Osteocyte (in vitro differentiated cells): ENCODE results near the gene ZNF169. TPM values are rescaled to one million over a fixed set of nuclear protein-coding genes. Genes with fewer than 3 reads are reported as not detected.
"Not testable (repeated sequence)": the region's sequence is repeated elsewhere in the genome, so short reads cannot be mapped to it uniquely, and the experiment has no call there.

Experiments used
- DNase-seq: peaks from one replicate; pipeline ENCODE4 v3.0.0; 2021; ENCODE audit warnings: mixed read lengths; ENCODE audit not compliant: unreplicated experiment; ENCODE audit errors: extremely low spot score
- H3K27ac Mint-ChIP-seq: one replicate; pipeline ENCODE4 v1.8.0; 2021; ENCODE audit warnings: mild to moderate bottlenecking, mixed read lengths; ENCODE audit not compliant: unreplicated experiment
- H3K27me3 Mint-ChIP-seq: one replicate; pipeline ENCODE4 v1.8.0; 2021; ENCODE audit warnings: mixed read lengths; ENCODE audit not compliant: unreplicated experiment
- H3K36me3 Mint-ChIP-seq: one replicate; pipeline ENCODE4 v1.8.0; 2021; ENCODE audit warnings: mixed read lengths; ENCODE audit not compliant: unreplicated experiment
- H3K4me1 Mint-ChIP-seq: one replicate; pipeline ENCODE4 v1.8.0; 2021; ENCODE audit warnings: mixed read lengths; ENCODE audit not compliant: unreplicated experiment
- H3K4me3 Mint-ChIP-seq: one replicate; pipeline ENCODE4 v1.8.0; 2021; ENCODE audit warnings: mild to moderate bottlenecking, moderate library complexity, mixed read lengths; ENCODE audit not compliant: unreplicated experiment
- H3K9me3 Mint-ChIP-seq: one replicate; pipeline ENCODE4 v1.8.0; 2021; ENCODE audit warnings: mixed read lengths; ENCODE audit not compliant: unreplicated experiment
- total RNA-seq: library from RNA; stranded (reverse); gene quantifications from 2 replicates; pipeline ENCODE4 v1.2.1, GENCODE V29; 2021
- TF ChIP-seq, protein P1 (sequence below): fragments of 200-600 bp; sonication (generic); IDR thresholded peaks from 2 replicates; pipeline ENCODE4 v1.5.0; 2021; ENCODE audit warnings: antibody characterized with exemption, mild to moderate bottlenecking, moderate library complexity

Gene ZNF169
- total RNA-seq, 1 donor from 2014 or later = 4.7 TPM

DNA sequence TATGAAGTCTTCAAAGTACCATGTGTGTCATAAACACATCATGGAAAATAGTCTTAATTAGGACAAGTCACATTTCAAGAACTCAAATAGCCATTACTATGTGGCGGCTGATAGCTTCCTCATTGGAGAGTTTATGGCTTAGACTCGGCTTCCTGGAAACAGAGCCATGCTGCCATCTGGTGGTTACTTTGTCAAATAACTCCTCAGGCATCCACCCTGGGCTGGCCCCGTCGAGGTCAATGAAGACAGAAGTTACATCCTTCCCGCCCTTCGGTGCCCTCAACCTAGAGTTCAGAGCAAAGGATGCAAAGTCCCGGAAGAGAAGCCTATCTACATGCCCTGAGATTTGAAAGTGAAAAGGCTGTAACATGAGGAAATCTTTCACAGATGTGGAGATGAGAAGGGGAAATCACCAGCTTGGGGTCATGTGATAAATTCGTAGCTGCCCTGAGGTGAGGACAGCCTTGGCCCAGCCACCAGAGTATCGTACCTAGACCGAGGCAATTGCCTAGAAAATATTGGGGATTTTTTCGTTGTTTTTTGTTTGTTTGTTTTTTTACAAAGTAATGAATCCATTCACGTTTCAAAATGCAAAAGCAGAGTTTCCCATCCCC lies 45.5 kb upstream of the ZNF169 start:
- peaks cover 9% of the 10 kb centered on the region for H3K27me3 Mint-ChIP-seq
- no peak overlapping the region for H3K27ac Mint-ChIP-seq
- H3K9me3 Mint-ChIP-seq = peaks cover 4% of the 10 kb centered on the region
- TF ChIP-seq, protein P1, sequence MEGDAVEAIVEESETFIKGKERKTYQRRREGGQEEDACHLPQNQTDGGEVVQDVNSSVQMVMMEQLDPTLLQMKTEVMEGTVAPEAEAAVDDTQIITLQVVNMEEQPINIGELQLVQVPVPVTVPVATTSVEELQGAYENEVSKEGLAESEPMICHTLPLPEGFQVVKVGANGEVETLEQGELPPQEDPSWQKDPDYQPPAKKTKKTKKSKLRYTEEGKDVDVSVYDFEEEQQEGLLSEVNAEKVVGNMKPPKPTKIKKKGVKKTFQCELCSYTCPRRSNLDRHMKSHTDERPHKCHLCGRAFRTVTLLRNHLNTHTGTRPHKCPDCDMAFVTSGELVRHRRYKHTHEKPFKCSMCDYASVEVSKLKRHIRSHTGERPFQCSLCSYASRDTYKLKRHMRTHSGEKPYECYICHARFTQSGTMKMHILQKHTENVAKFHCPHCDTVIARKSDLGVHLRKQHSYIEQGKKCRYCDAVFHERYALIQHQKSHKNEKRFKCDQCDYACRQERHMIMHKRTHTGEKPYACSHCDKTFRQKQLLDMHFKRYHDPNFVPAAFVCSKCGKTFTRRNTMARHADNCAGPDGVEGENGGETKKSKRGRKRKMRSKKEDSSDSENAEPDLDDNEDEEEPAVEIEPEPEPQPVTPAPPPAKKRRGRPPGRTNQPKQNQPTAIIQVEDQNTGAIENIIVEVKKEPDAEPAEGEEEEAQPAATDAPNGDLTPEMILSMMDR = peak; percentile 86
- no peak overlapping the region for H3K4me3 Mint-ChIP-seq
- peaks cover 15% of the 10 kb centered on the region for H3K4me1 Mint-ChIP-seq
- DNase-seq = no peak
- H3K36me3 Mint-ChIP-seq = peaks cover 2% of the 10 kb centered on the region

DNA sequence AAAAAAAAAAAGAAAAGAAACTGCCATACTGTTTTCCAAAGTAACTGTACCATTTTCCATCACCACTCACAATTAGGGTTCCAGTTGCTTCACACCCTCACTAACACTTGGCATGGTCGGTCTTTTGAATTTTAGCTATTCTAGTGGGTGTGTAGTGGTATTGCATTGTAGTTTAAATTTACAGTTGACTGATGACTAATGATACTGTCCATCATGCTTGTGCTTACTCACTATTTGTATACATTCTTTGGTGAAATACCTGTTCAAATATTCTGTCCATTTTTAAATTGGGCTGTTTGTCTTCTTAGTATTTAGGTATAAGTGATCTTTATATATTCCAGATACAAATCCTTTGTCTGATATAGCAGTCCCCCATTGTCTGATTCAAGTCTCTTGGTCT lies 36.2 kb upstream of the ZNF169 start:
- Mint-ChIP-seq H3K4me3 (no peak overlapping the region), H3K36me3 (no peaks in the 10 kb centered on the region)
- TF ChIP-seq, protein P1 = no peak

DNA sequence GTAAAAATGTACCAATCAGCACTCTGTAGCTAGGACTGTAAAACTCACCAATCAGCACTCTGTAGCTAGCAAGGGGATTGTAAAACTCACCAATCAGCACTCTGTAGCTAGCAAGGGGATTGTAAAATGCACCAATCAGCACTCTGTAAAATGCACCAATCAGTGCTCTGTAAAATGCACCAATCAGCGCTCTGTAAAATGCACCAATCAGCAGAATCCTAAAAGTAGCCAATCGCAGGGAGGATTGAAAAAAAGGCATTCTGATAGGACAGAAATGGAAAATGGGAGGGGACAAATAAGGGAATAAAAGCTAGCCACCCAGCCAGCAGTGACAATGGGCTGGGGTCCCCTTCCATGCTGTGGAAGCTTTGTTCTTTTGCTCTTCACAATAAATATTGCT lies 33.7 kb upstream of the ZNF169 start:
- H3K27me3 Mint-ChIP-seq = peaks cover 47% of the 10 kb centered on the region
- H3K27ac Mint-ChIP-seq, H3K4me1 Mint-ChIP-seq, DNase-seq, H3K4me3 Mint-ChIP-seq, H3K36me3 Mint-ChIP-seq: not testable (repeated sequence)
- H3K9me3 Mint-ChIP-seq = peaks cover 16% of the 10 kb centered on the region

More for the DNA sequence above, 36.2 kb upstream of the ZNF169 start:
- peaks cover 8% of the 10 kb centered on the region for H3K4me1 Mint-ChIP-seq
- peaks cover 51% of the 10 kb centered on the region for H3K27me3 Mint-ChIP-seq
- no peak overlapping the region for H3K27ac Mint-ChIP-seq
- H3K9me3 Mint-ChIP-seq = peaks cover 10% of the 10 kb centered on the region
- DNase-seq = no peak

DNA sequence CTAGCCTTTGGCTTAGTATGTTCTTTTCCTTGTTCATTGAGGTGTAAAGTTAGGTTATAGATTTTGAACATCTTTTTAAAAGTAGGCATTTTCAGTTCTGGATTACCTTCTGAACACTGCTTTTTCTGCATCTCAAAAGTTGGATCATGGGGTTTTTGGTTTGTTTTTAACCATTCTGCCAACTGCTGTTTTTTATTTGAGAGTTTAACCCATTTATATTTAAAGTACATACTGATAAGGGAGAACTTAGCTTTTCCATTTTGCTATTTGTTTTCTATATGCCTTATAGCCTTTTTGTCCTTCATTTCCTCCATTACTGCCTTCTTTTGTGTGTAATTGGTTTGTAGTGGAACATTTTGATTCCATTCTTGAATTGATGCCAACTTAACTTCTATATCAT lies 30.5 kb upstream of the ZNF169 start:
- Mint-ChIP-seq H3K36me3 (no peaks in the 10 kb centered on the region), H3K9me3 (peaks cover 16% of the 10 kb centered on the region), H3K27ac (no peak overlapping the region), H3K4me3 (no peak overlapping the region), H3K27me3 (peaks cover 40% of the 10 kb centered on the region), H3K4me1 (peaks cover 6% of the 10 kb centered on the region)
- no peak for DNase-seq
- TF ChIP-seq, protein P1 = no peak

DNA sequence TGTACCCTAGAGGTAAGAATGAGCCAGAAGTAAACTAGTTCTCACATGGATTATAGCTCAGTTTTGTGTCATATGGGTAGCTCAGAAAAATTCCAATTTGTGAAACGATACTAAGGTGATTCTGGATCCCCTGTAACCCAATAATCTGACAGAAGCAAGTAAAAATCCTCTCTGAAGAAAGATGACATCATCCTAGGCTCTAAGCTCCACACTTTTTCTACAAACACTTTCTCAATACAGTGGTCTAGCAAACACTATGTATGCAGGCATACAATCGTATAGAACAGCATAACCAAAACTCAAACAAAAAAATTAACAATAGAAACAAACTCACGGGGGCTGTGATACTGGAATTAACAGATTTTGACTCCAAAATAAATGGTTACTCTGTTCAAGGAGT lies 26.7 kb upstream of the ZNF169 start:
- Mint-ChIP-seq H3K9me3 (peaks cover 16% of the 10 kb centered on the region), H3K36me3 (no peaks in the 10 kb centered on the region), H3K4me1 (no peaks in the 10 kb centered on the region), H3K4me3 (no peak overlapping the region), H3K27me3 (peaks cover 41% of the 10 kb centered on the region), H3K27ac (no peak overlapping the region)
- TF ChIP-seq, protein P1 = no peak
- no peak for DNase-seq

DNA sequence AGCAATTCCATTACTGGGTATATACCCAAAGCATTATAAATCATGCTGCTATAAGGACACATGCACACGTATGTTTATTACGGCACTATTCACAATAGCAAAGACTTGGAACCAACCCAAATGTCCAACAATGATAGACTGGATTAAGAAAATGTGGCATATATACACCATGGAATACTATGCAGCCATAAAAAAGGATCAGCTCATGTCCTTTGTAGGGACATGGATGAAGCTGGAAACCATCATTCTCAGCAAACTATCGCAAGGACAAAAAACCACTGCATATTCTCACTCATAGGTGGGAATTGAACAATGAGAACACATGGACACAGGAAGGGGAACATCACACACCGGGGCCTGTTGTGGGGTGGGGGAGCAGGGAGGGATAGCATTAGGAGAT lies 18.0 kb upstream of the ZNF169 start:
- not testable (repeated sequence) for H3K27ac Mint-ChIP-seq, DNase-seq, H3K4me3 Mint-ChIP-seq, H3K36me3 Mint-ChIP-seq, H3K9me3 Mint-ChIP-seq, H3K4me1 Mint-ChIP-seq
- H3K27me3 Mint-ChIP-seq = peaks cover 27% of the 10 kb centered on the region
